GM21526 (cell line): ENCODE data around the gene UPK1A.
"Not testable (repeated sequence)": the region's sequence is repeated elsewhere in the genome, so short reads cannot be mapped to it uniquely, and the experiment has no call there.

ENCODE experiments used
- ATAC-seq: cut with Tn5 transposase; IDR thresholded peaks from one replicate; pipeline ENCODE4 v1.9.1; 2021; ENCODE audit warnings: moderate library complexity; ENCODE audit not compliant: unreplicated experiment, low FRiP score

Gene UPK1A

GRCh38 chr19:35716801-35717664, 50.7 kb downstream of the UPK1A start:
- peak; percentile 39 for ATAC-seq

- ATAC-seq: peak; percentile 33
These were observed 51.5 kb downstream of the UPK1A start, which contains the start of gene KMT2B for GRCh38 chr19:35717665-35718344. KMT2B (plus strand) TSS chr19:35718003; CDS start chr19:35718019, 16 bp downstream.

GRCh38 chr19:35718345-35719041, 52.2 kb downstream of the UPK1A start:
- ATAC-seq: no peak

DNA sequence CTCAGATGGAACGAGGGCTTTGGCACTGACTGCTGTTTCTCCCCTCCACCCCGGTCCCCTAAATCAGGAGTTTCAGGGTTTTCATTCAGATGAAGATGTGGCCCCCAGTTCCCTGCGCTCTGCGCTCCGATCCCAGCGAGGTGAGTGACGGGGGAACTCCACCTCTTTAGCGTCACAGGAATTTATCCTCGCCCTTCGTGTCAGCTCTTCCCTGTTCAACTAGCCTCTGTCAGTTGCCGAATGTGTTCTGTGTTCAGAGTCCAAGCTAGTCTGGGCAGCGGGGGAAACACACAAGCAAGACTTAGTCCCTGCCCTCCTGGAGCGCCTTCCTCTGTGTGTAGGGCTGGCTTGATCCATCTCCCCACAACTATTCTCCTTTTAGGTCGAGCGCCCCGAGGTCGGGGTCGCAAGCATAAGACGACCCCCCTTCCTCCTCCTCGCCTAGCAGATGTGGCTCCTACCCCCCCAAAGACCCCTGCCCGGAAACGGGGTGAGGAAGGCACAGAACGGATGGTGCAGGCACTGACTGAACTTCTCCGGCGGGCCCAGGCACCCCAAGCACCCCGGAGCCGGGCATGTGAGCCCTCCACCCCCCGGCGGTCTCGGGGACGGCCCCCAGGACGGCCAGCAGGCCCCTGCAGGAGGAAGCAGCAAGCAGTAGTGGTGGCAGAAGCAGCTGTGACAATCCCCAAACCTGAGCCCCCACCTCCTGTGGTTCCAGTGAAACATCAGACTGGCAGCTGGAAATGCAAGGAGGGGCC, 53.3 kb downstream of the UPK1A start:
- ATAC-seq: no peak

- ATAC-seq: no peak
These were observed 53.8 kb downstream of the UPK1A start for GRCh38 chr19:35720163-35720524.

- no peak for ATAC-seq
These were observed 54.3 kb downstream of the UPK1A start for GRCh38 chr19:35720648-35721047.

- no peak for ATAC-seq
These were observed 55.1 kb downstream of the UPK1A start for GRCh38 chr19:35721374-35721773.

- no peak for ATAC-seq
These were observed 56.1 kb downstream of the UPK1A start for GRCh38 chr19:35722461-35722860.

DNA sequence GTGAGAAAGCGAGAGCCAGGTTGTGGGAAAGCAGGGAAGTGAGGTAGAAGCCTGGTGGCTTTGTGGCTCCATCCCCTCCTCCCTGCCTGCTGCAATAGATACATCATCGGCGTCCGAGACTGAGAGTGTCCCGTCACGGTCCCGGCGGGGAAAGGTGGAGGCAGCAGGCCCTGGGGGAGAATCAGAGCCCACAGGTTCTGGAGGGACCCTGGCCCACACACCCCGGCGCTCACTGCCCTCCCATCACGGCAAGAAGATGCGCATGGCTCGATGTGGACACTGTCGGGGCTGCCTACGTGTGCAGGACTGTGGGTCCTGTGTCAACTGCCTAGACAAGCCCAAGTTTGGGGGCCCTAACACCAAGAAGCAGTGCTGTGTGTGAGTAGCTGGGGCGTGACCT, 56.6 kb downstream of the UPK1A start:
- no peak for ATAC-seq

DNA sequence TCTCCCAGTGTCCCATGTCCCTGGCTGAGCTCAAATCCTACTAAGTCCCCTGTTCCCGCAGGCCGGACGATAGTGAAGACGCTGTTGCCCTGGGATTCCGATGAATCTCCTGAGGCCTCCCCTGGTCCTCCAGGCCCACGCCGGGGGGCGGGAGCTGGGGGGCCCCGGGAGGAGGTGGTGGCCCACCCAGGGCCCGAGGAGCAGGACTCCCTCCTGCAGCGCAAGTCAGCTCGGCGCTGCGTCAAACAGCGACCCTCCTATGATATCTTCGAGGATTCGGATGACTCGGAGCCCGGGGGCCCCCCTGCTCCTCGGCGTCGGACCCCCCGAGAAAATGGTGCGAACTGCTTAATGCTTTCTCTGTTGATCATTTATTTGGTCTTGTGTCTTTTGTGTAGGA, 57.4 kb downstream of the UPK1A start:
- ATAC-seq: no peak

GRCh38 chr19:35724132-35724531, 57.8 kb downstream of the UPK1A start:
- ATAC-seq: not testable (repeated sequence)

- no peak for ATAC-seq
These were observed 58.2 kb downstream of the UPK1A start for GRCh38 chr19:35724560-35724959.

GRCh38 chr19:35725216-35725861, 59.0 kb downstream of the UPK1A start:
- no peak for ATAC-seq

DNA sequence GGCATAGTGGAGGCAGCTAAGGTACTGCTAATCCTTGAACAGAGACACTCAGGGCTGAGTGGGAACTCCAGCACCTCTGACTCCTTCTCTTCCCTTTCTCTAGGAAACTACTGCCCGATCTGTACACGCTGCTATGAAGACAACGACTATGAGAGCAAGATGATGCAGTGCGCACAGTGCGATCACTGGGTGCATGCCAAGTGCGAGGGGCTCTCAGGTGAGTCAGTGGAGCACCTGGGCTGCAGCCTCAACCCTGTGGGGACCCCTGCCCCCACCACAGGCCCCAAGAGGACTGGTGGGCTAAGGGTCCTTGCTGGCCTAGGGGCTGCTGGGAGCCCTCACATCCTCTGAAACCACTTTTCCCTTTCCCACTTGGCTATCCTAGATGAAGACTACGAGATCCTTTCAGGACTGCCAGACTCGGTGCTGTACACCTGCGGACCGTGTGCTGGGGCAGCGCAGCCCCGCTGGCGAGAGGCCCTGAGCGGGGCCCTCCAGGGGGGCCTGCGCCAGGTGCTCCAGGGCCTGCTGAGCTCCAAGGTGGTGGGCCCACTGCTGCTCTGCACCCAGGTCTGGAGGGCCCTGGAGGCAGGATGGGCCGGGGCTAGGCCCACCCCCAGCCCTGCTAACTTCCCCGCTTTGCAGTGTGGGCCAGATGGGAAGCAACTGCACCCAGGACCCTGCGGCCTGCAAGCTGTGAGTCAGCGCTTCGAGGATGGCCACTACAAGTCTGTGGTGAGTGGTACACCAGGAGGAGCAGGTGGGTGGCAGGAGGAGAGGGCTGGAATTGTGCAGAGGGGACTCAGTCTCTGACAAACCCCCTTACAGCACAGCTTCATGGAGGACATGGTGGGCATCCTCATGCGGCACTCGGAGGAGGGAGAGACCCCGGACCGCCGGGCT, 61.0 kb downstream of the UPK1A start:
- ATAC-seq: no peak
